OCI-M2 (cell line): Measurements from ENCODE around the gene ZNF286A.
"Not testable (repeated sequence)": the region's sequence is repeated elsewhere in the genome, so short reads cannot be mapped to it uniquely, and the experiment has no call there.

Source experiments
- DNase-seq: peaks from one replicate; lab custom pipeline; 2025; ENCODE audit not compliant: unreplicated experiment; lab: John Stamatoyannopoulos, UW

Gene ZNF286A

DNA sequence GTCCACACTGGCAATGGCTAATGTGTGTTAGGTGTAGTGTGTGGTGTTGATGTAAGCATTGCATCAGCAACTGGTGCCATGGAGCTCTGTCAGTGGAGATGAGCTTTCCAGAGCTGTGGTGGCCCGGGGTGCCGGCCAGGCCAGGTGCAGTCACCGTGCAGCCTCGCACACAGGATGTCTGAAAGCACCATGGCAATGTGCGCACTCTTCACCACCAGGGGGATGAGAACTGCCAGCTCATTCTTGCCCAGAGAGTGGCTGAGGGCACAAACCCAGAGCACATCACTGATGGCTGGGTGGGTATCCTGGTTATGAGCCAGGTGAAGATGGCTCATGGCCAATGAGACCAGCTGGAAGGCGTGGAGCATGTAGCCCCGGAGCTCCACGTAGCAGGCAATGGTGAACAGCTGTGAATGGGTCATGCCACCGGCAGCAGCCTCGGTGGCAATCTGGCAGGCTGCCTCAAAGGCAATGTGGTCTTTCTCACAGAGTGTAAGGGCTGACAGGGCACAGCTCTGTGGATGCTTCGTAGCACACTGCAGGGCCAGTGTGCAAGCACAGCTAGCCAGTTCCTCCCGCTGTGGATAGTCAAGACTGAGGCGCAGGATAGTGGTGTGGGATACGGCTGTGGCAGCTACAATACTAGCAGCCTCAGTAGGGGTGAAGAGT, 69.4 kb downstream of the ZNF286A start:
- not testable (repeated sequence) for DNase-seq
